Trophoblast cell (in vitro differentiated cells and primary cell): ENCODE data around the gene YARS1.

Experiments
- DNase-seq, 2 donors: peaks; one replicate each; pipeline ENCODE4 v3.0.0-alpha.2; 2016
- H2AFZ ChIP-seq: 2 replicates; pipeline ENCODE4 v1.6.1; 2013; ENCODE audit warnings: low read length, moderate library complexity, mild to moderate bottlenecking; ENCODE audit not compliant: insufficient read depth, poor library complexity
- H2AK5ac ChIP-seq: 2 replicates; pipeline ENCODE4 v1.6.1; 2013; ENCODE audit warnings: mild to moderate bottlenecking, low read length
- H2BK120ac ChIP-seq: 2 replicates; pipeline ENCODE4 v1.6.1; 2013; ENCODE audit warnings: low read length, mild to moderate bottlenecking, moderate library complexity; ENCODE audit not compliant: insufficient read depth, poor library complexity
- H2BK12ac ChIP-seq: 2 replicates; pipeline ENCODE4 v1.6.1; 2013; ENCODE audit warnings: mild to moderate bottlenecking, low read length, moderate library complexity
- H2BK5ac ChIP-seq: 2 replicates; pipeline ENCODE4 v1.6.1; 2013; ENCODE audit warnings: low read length, low read depth, moderate library complexity, mild to moderate bottlenecking; ENCODE audit not compliant: poor library complexity
- H3K14ac ChIP-seq: 2 replicates; pipeline ENCODE4 v1.6.1; 2013; ENCODE audit warnings: mild to moderate bottlenecking, low read length
- H3K18ac ChIP-seq: 2 replicates; pipeline ENCODE4 v1.6.1; 2013; ENCODE audit warnings: mild to moderate bottlenecking, low read length
- H3K23ac ChIP-seq: 2 replicates; pipeline ENCODE4 v1.6.1; 2013; ENCODE audit warnings: low read length
- H3K27ac ChIP-seq: 2 replicates; pipeline ENCODE4 v1.5.1; 2013; ENCODE audit warnings: low read depth, mild to moderate bottlenecking, inconsistent platforms, low read length, moderate library complexity
- H3K27me3 ChIP-seq: 2 replicates; pipeline ENCODE4 v1.6.1; 2013; ENCODE audit warnings: inconsistent platforms, mild to moderate bottlenecking, low read length, moderate library complexity; ENCODE audit not compliant: insufficient read depth
- H3K36me3 ChIP-seq, 2 experiments: 1 replicate in 1 of 2; 2 replicates in 1 of 2; pipeline ENCODE4 v1.6.1; 2013; ENCODE audit warnings: low read length in 2 of 2, mild to moderate bottlenecking in 2 of 2, moderate library complexity in 1 of 2; ENCODE audit not compliant: insufficient read depth in 2 of 2, control insufficient read depth in 1 of 2
- H3K4ac ChIP-seq: 2 replicates; pipeline ENCODE4 v1.6.1; 2013; ENCODE audit warnings: low read depth, mild to moderate bottlenecking, low read length, moderate library complexity
- H3K4me1 ChIP-seq, 2 experiments: 1 replicate in 1 of 2; 2 replicates in 1 of 2; pipeline ENCODE4 v1.6.1; 2013; ENCODE audit warnings: low read length in 2 of 2, mild to moderate bottlenecking in 2 of 2, moderate library complexity in 1 of 2; ENCODE audit not compliant: insufficient read depth in 2 of 2, control insufficient read depth in 1 of 2
- H3K4me2 ChIP-seq: 2 replicates; pipeline ENCODE4 v1.6.1; 2013; ENCODE audit warnings: inconsistent platforms, mild to moderate bottlenecking, low read length, moderate library complexity
- H3K4me3 ChIP-seq: 2 replicates; pipeline ENCODE4 v1.5.1; 2013; ENCODE audit warnings: mild to moderate bottlenecking, low read depth, low read length, inconsistent platforms
- H3K79me1 ChIP-seq: one replicate; pipeline ENCODE4 v1.6.1; 2013; ENCODE audit warnings: low read length
- H3K79me2 ChIP-seq: 2 replicates; pipeline ENCODE4 v1.6.1; 2013; ENCODE audit warnings: low read length, mild to moderate bottlenecking; ENCODE audit not compliant: control insufficient read depth, insufficient read depth, poor library complexity
- H3K9ac ChIP-seq: 2 replicates; pipeline ENCODE4 v1.6.1; 2013; ENCODE audit warnings: mild to moderate bottlenecking, low read length
- H3K9me3 ChIP-seq: 2 replicates; pipeline ENCODE4 v1.6.1; 2013; ENCODE audit warnings: low read depth, mild to moderate bottlenecking, control low read depth, inconsistent platforms, low read length; ENCODE audit not compliant: insufficient read depth
- H4K12ac ChIP-seq: 2 replicates; pipeline ENCODE4 v1.6.1; 2013; ENCODE audit warnings: low read depth, mild to moderate bottlenecking, low read length, moderate library complexity
- H4K8ac ChIP-seq: 2 replicates; pipeline ENCODE4 v1.6.1; 2013; ENCODE audit warnings: low read depth, mild to moderate bottlenecking, low read length, moderate library complexity
- H4K91ac ChIP-seq: one replicate; pipeline ENCODE4 v1.6.1; 2013; ENCODE audit warnings: low read depth, mild to moderate bottlenecking, low read length, moderate library complexity
- WGBS: extraction: QIAGEN DNeasy Blood & Tissue Kit; methylation state at CpG from one replicate; pipeline ENCODE4 v1.1.7; 2013; ENCODE audit warnings: missing lambda C conversion rate; ENCODE audit not compliant: insufficient read length, insufficient coverage; ENCODE audit errors: extremely low coverage; 5-methylcytosine and 5-hydroxymethylcytosine counted together

YARS1 gene

GRCh38 chr1:32754317-32755097 is 62.7 kb downstream of the YARS1 start:
- Histone ChIP-seq H4K8ac (peak overlapping the region; percentile 30), H3K23ac (peak overlapping the region; percentile 59), H3K27ac (peak overlapping the region; percentile 30), H4K91ac (peak overlapping the region; percentile 83), H3K79me2 (peaks cover 15% of the 10 kb centered on the region), H3K18ac (peak overlapping the region; percentile 56), H2AFZ (peak overlapping the region; percentile 46), H3K4me3 (peak overlapping the region; percentile 91), H3K14ac (peak overlapping the region; percentile 69), H3K27me3 (no peaks in the 10 kb centered on the region), H3K36me3 (peaks cover 0 to 2% of the 10 kb centered on the region in 2 experiments), H3K4ac (peak overlapping the region; percentile 81), H3K4me1 (peaks cover 33 to 43% of the 10 kb centered on the region in 2 experiments), H3K4me2 (peak overlapping the region; percentile 80), H2BK12ac (peak overlapping the region; percentile 55), H2BK5ac (no peak overlapping the region), H4K12ac (peak overlapping the region; percentile 2), H3K9me3 (peaks cover 3% of the 10 kb centered on the region), H2BK120ac (peak overlapping the region; percentile 40), H2AK5ac (peak overlapping the region; percentile 18), H3K79me1 (peaks cover 19% of the 10 kb centered on the region), H3K9ac (peak overlapping the region; percentile 92)
- DNase-seq, result peak; percentile 27 to 47
- no CpG with 5 or more reads among the region's 47 CpGs for whole genome bisulfite sequencing

GRCh38 chr1:32753532-32754316 is 63.4 kb downstream of the YARS1 start:
- H4K8ac ChIP-seq, result peak overlapping the region; percentile 7
- H3K27me3 ChIP-seq, result no peaks in the 10 kb centered on the region
- H3K4me2 ChIP-seq, result peak overlapping the region; percentile 80
- no peak overlapping the region for H2BK120ac ChIP-seq
- H3K79me2 ChIP-seq, result peaks cover 13% of the 10 kb centered on the region
- H4K12ac ChIP-seq, result no peak overlapping the region
- H3K18ac ChIP-seq, result peak overlapping the region; percentile 56
- peak; percentile 89 to 96 for DNase-seq
- H3K4me1 ChIP-seq, result peaks cover 25 to 35% of the 10 kb centered on the region in 2 experiments
- peak overlapping the region; percentile 20 for H3K4ac ChIP-seq
- H2AK5ac ChIP-seq, result no peak overlapping the region
- peak overlapping the region; percentile 51 for H4K91ac ChIP-seq
- H2BK12ac ChIP-seq, result no peak overlapping the region
- H3K9me3 ChIP-seq, result peaks cover 3% of the 10 kb centered on the region
- peak overlapping the region; percentile 92 for H3K9ac ChIP-seq
- no peak overlapping the region for H2BK5ac ChIP-seq
- WGBS, result no CpG with 5 or more reads among the region's 66 CpGs
- H3K36me3 ChIP-seq, result peaks cover 0 to 2% of the 10 kb centered on the region in 2 experiments
- H3K23ac ChIP-seq, result no peak overlapping the region
- peak overlapping the region; percentile 55 for H3K27ac ChIP-seq
- peaks cover 12% of the 10 kb centered on the region for H3K79me1 ChIP-seq
- peak overlapping the region; percentile 91 for H3K4me3 ChIP-seq
- peak overlapping the region; percentile 69 for H3K14ac ChIP-seq
- H2AFZ ChIP-seq, result peak overlapping the region; percentile 46

GRCh38 chr1:32749771-32750170 is 67.4 kb downstream of the YARS1 start:
- Histone ChIP-seq H3K27ac (no peak overlapping the region), H3K4me1 (peaks cover 0 to 5% of the 10 kb centered on the region in 2 experiments), H2BK5ac (no peak overlapping the region), H3K36me3 (no peaks in the 10 kb centered on the region), H2AFZ (no peak overlapping the region), H3K79me1 (peaks cover 5% of the 10 kb centered on the region), H3K9me3 (peaks cover 3% of the 10 kb centered on the region), H3K14ac (no peak overlapping the region), H4K12ac (no peak overlapping the region), H4K91ac (no peak overlapping the region), H3K23ac (no peak overlapping the region), H3K9ac (no peak overlapping the region), H2AK5ac (no peak overlapping the region), H3K18ac (no peak overlapping the region), H3K4me3 (no peak overlapping the region), H3K79me2 (peaks cover 4% of the 10 kb centered on the region), H3K4me2 (no peak overlapping the region), H3K27me3 (no peaks in the 10 kb centered on the region), H2BK120ac (no peak overlapping the region), H2BK12ac (no peak overlapping the region), H4K8ac (no peak overlapping the region), H3K4ac (no peak overlapping the region)
- DNase-seq, result no peak
- no CpG with 5 or more reads among the region's 3 CpGs for WGBS

- Histone ChIP-seq H3K4ac (no peak overlapping the region), H3K36me3 (no peaks in the 10 kb centered on the region), H2AFZ (no peak overlapping the region), H3K79me2 (peaks cover 2% of the 10 kb centered on the region), H2BK120ac (no peak overlapping the region), H2BK12ac (no peak overlapping the region), H4K12ac (no peak overlapping the region), H3K18ac (no peak overlapping the region), H3K27me3 (no peaks in the 10 kb centered on the region), H2AK5ac (no peak overlapping the region), H3K27ac (no peak overlapping the region), H3K4me3 (no peak overlapping the region), H3K4me1 (peaks cover 0 to 4% of the 10 kb centered on the region in 2 experiments), H4K91ac (no peak overlapping the region), H3K23ac (no peak overlapping the region), H2BK5ac (no peak overlapping the region), H3K14ac (no peak overlapping the region), H3K9me3 (peaks cover 1% of the 10 kb centered on the region), H4K8ac (no peak overlapping the region), H3K9ac (no peak overlapping the region), H3K79me1 (peaks cover 2% of the 10 kb centered on the region), H3K4me2 (no peak overlapping the region)
- no CpG with 5 or more reads among the region's 4 CpGs for WGBS
- no peak for DNase-seq
These were observed 67.8 kb downstream of the YARS1 start for GRCh38 chr1:32749332-32749731.
